22Rv1 (cell line): Measurements from ENCODE around the gene STK36.

ENCODE experiments used
- ZFX ChIP-seq: fragments of 450-650 bp; IDR thresholded peaks from 2 replicates; pipeline ENCODE4 v1.6.1; 2017; ENCODE audit warnings: antibody characterized with exemption, borderline replicate concordance
- TF ChIP-seq, protein P1 (sequence below): fragments of 450-650 bp; IDR thresholded peaks from 2 replicates; pipeline ENCODE4 v1.5.1; 2017; ENCODE audit warnings: mild to moderate bottlenecking

DNA sequence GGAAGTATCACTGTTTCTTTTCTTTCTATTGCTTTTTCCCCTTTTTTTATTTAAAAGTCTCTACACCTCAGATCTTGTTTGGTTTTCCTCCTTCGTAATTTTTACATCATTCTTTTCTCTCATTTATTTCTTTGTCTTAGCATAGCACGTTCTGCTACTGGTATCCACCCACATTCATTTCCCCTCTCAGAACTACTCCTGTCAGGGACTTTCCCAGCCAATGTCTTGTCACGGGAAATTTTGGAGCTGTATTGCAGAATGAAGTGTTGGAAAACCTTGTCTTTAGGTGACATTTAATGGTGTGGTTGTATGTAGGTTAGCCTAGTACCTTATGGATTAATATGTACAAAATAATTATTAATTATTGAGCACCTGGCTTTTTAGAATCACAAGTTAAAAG lies 72.7 kb downstream of the STK36 start:
- TF ChIP-seq, protein P1, sequence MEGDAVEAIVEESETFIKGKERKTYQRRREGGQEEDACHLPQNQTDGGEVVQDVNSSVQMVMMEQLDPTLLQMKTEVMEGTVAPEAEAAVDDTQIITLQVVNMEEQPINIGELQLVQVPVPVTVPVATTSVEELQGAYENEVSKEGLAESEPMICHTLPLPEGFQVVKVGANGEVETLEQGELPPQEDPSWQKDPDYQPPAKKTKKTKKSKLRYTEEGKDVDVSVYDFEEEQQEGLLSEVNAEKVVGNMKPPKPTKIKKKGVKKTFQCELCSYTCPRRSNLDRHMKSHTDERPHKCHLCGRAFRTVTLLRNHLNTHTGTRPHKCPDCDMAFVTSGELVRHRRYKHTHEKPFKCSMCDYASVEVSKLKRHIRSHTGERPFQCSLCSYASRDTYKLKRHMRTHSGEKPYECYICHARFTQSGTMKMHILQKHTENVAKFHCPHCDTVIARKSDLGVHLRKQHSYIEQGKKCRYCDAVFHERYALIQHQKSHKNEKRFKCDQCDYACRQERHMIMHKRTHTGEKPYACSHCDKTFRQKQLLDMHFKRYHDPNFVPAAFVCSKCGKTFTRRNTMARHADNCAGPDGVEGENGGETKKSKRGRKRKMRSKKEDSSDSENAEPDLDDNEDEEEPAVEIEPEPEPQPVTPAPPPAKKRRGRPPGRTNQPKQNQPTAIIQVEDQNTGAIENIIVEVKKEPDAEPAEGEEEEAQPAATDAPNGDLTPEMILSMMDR = no peak
- TF ChIP-seq ZFX = no peak
